IPS-18c (cell line): ENCODE data around the gene CDH4.

ENCODE experiments used
- H3K4me3 ChIP-seq: 2 replicates; pipeline ENCODE4 v1.7.0; 2013; ENCODE audit warnings: low read depth, mild to moderate bottlenecking, low read length, moderate library complexity; ENCODE audit not compliant: insufficient read depth
- H3K9me3 ChIP-seq: one replicate; pipeline ENCODE4 v1.6.1; 2013; ENCODE audit warnings: mild to moderate bottlenecking, low read length, moderate library complexity; ENCODE audit not compliant: control insufficient read depth, insufficient read depth

The CDH4 gene

DNA sequence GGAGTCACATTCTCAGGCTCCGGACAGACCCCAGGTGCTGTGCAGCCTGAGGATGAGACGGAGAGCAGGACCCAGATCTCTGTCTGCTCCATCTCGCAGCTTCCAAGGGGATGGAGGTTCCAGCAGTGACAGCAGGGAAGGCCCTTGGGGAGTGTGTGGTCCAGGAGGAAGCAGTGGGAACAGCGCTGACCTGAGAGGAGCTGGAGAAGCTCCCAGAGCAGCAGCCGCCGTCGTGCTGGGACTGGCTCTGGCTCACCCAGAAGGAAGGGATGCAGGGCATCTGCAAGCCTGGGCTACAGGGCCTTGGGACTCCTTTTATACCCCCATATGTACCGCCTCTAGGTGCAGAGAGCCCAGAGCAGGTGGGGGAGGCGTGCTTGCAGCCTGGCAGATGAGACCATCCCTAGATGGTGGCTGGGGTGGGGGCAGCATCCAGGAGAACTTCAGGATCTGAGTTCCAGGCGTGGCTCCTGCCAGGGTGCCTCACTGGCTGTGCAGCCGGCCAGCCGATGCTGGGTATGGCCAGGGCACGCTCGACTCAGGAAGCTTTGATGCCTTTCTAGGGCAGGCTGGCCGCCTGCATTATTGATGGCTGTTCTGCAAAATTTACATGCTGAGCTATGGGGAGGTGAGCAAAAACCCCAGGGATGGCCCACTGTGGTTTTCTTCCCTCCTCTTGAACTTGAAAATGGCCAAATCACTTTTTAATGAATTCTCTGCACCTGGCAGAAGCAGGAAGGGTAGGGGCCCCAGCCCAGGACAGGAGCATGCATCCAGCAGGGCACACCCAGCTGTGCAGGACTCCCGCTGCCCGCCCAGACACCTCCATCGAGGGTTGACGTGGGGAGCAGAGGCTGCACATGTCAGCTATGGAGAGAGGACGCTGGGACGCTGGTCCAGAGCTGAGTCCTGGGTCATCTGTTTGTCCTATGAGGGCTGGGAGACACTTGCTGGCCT is 634.0 kb downstream of the CDH4 start:
- H3K4me3 ChIP-seq = no peak overlapping the region
- no peaks in the 10 kb centered on the region for H3K9me3 ChIP-seq

DNA sequence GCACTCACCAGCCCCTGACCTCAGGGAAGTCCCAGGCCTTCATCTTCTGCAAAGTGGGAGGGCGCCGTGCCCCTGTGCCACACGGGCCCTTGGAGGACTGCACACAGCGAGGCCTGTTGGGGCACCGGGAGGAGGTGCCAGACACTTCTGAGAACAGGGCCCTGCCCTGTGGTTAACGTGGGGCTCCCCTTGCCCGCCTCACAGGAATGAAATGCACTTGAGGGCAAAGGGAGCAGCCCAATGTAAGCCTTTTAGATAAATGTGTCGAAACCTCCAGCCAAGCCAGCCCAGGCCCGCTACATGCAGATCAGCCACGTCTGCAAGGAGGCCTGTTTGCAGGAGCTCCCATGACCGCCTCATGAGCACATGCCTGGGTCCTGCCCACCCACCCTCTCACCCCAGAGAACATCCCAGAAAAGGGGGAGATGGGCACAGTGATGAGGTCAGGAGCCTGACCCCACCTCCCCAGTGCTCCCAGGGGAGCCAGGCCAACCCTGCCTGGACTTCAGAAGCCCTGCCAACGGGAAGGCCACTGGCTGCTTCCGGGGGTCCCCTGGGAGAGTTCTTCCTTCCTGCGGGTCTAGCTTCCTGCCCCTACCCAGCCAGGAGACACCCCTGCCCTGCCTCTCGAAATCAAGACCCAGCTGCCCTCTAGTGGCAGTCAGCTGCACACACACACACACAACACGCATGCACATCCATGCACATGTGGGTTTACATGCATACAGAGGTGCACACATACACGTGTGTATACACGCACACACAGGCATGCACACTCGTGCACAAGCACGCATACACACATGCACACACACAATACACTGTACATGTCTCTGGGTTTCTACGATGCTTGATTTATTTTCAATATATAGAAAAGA is 634.9 kb downstream of the CDH4 start:
- Histone ChIP-seq H3K4me3 (no peak overlapping the region), H3K9me3 (no peaks in the 10 kb centered on the region)

DNA sequence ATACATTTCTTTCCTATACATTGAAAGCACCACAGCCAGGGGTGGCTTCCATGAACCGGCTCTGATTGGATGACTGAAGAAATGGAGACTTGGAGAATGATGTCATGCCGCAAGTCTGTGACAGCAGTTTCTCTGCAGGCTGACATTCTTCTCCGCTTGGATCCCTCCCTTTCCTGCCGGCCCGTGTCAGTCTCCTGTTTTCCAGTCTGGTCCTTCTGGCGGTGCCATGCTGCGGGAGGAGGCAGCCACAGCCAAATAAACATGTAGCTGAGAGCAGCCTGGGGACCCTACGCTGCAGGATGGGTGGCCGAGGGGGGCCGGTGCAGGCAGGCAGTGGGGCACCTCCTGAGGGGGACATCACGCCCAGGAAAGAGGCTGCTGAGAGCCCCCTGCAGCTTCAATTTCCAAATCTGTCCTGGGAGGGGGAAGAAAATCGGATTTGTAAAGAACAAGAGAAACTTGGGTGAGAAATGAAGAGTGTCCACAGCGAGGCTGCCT is 635.6 kb downstream of the CDH4 start:
- H3K9me3 ChIP-seq = no peaks in the 10 kb centered on the region
- no peak overlapping the region for H3K4me3 ChIP-seq

DNA sequence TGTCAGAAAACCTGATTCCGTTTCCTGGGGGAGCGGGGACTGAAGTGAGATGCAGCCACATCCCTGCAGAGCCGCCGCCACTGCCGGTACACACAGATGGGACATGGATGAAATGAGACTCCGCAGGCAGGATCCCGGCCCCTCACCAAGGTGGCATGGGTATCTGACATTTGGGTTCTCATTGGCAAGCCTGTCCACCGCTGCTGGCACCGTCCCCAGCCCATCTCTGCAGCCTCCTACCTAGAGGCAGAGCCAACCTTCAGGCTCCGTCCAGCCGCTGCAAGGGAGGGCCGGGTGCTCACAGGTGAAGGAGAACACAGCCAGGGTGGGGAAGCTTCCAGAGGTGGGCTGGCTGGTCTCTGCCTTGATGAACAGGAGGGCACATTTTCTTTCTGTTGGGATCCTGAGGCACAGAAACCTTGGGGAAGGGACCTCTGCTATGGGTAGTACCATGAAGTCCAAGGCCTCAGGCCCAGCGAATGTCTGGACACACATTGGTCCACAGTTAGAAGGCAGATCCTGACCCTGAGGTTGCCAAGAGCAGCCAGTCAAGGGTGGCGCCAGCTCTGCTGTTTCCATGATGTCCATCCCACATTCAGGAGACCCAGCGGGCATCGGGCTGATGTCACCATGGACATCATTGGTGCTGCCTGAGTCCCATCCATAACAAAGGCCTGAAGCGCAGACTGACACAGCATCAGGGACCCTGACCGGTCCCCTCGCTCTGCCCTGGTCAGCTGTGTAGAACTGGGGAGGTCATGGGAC is 636.2 kb downstream of the CDH4 start:
- no peaks in the 10 kb centered on the region for H3K9me3 ChIP-seq
- no peak overlapping the region for H3K4me3 ChIP-seq

DNA sequence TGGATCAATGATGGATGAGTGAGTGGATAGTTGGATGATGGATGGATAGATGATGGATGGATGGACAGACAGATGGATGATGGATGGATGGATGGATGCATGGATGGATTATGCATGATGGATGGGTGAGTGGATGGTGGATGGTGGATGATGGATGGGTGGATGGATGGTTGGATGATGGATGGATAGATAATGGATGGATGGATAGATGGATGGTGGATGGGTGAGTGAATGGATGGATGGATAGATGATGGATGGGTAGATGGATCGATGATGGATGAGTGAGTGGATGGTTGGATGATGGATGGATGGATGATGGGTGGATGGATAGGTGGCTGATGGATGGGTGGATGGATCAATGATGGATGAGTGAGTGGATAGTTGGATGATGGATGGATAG is 637.6 kb downstream of the CDH4 start:
- H3K4me3 ChIP-seq = no peak overlapping the region

DNA sequence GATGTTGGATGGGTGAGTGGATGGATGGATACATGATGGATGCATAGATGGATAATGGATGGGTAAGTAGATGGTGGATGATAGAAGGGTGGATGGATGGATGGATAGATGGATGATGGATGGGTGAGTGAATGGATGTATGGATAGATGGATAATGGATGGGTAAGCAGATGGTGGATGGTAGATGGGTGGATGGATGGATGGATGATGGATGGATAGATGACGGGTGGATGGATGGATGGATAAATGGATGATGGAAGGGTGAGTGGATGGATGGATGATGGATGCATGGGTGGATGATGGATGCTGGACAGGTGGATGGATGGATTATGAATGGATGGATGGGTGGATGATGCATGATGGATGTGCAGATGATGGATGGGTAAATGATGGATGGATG is 638.1 kb downstream of the CDH4 start:
- Histone ChIP-seq H3K9me3 (no peaks in the 10 kb centered on the region), H3K4me3 (no peak overlapping the region)

More for the DNA sequence above, 637.6 kb downstream of the CDH4 start:
- H3K9me3 ChIP-seq = no peaks in the 10 kb centered on the region

DNA sequence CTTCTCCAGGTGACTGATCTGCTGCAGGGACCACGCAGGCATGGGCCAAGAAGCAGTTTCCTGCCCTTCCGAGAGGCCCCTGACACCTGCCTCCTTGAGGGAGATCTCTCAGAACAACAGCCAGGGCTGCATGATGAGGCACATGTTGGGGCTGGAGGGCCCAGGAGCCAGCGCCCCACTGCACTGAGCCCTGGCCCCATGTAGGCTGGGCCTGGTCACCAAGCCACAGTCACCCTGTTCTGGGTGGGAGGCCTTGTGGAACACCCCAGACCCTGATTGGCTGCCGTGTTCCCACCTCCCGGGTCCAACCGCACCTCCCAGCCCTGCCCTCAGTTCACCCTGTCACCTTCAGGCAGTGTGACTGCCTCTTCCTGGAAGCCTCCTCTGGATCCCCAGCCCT is 639.4 kb downstream of the CDH4 start:
- no peaks in the 10 kb centered on the region for H3K9me3 ChIP-seq
- no peak overlapping the region for H3K4me3 ChIP-seq

DNA sequence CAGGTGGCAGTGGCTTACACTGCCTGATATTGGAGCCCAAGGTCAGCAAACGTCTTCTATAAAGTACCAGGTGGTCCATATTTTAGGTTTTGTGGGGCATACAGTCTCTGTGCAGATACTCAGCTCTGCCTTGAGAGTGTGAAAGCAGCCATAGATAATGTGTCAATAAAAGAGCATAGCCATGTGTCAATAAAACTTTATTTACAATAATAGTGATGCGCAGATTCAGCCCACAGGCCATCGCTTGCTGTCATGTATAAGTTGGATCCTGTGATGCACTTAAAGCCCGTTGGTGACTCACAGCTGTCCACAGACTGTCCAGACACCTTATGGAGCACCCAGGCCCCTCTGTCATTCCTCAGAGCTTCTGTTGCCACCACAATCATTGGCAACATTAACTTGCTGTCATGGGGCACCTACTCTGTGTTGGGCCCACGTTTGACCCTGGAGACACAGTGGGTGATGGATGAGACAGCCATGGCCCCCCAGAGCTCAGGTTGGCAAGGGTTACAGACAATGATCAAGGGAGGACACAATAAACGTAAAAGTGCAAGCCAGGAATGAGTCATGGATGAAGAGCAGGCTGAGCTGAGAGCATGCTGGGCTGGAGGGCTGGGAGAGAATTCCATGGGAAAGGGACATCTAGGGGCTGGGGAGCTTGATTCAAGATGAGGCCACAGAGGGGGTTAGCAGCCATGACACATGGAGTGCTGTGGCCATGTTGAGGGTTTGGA is 640.0 kb downstream of the CDH4 start:
- H3K4me3 ChIP-seq = no peak overlapping the region
- H3K9me3 ChIP-seq = no peaks in the 10 kb centered on the region

DNA sequence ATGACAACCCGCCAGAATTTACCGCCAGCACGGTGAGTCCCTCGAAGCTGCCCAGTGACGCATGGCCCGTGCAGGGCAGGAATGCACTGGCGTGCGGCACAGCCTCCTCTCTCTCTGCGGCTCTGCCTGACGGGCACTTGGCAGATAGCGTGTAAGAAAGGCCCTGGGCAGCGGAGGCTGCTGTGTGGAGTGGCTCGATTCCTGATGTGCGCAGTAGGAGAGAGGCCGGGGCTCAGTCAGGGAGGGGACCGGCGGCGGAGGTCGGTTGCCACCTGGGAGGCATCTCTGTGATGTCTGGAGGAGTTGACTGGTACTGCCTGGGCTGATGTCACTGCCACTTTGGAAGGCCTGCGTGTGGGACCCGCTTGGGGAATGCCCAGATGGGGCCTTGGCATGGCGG is 643.0 kb downstream of the CDH4 start:
- no peak overlapping the region for H3K4me3 ChIP-seq
- H3K9me3 ChIP-seq = no peaks in the 10 kb centered on the region

DNA sequence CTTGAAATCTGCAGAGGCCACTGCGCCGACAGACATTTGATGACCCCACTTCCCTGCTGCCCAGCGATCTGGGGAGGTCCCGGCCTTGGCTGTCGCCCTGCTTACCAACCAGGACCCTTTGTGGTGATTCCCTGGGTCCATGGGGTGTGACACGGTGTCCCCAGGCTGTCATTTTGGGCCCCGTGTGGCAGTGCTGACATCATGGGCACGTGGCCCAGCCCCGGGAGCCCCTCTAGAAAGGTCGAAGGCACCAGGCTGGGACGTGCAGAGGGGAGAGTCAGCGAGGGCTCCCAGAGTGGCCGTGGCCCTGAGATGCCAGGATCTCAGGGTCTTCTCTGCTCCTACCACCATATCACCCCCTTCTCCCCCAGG is 643.6 kb downstream of the CDH4 start:
- Histone ChIP-seq H3K4me3 (no peak overlapping the region), H3K9me3 (no peaks in the 10 kb centered on the region)

DNA sequence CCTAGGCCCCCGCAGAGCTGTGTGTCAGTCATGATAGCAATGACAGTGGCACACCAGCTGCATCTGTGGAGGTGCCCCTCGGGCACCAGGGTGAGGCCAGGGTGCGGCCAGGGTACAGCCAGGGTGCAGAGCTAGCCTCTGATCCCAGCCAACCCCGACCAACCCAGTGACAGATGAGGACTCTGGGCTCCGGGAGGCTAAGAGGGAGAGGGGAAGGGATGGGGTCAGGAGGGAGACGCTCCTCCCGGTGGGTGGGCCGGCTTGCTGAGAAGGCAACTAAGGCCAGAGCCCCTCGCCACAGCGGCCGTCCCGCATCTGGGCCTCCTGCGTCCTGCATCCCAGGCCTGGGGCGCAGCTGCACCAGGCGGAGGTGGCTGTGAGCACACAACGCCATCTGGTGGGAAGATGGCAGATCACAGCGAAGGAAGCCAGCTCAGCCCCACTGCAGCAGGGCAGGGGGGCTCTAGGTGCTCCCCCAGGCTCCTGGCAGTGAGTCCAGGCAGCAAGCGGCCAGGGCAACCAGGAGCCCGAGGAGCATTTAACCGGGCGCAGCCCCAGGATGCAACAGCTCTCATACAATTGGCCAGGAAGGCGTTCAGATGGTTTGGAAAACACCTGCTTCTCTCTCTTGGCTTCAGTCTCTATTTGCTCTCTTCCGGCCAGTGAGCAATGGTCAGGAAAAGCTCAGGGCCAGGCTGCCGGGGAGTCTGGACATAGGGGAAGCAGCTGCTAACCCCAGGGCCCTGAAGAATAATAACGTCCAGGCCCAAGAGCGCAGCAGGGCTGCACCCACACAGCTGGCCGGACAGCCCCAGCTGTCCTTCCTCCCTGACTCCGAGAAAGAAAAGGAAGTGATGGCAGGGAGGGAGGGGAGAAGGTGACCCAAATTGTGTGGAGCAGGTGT is 644.2 kb downstream of the CDH4 start:
- no peak overlapping the region for H3K4me3 ChIP-seq
- H3K9me3 ChIP-seq = no peaks in the 10 kb centered on the region

DNA sequence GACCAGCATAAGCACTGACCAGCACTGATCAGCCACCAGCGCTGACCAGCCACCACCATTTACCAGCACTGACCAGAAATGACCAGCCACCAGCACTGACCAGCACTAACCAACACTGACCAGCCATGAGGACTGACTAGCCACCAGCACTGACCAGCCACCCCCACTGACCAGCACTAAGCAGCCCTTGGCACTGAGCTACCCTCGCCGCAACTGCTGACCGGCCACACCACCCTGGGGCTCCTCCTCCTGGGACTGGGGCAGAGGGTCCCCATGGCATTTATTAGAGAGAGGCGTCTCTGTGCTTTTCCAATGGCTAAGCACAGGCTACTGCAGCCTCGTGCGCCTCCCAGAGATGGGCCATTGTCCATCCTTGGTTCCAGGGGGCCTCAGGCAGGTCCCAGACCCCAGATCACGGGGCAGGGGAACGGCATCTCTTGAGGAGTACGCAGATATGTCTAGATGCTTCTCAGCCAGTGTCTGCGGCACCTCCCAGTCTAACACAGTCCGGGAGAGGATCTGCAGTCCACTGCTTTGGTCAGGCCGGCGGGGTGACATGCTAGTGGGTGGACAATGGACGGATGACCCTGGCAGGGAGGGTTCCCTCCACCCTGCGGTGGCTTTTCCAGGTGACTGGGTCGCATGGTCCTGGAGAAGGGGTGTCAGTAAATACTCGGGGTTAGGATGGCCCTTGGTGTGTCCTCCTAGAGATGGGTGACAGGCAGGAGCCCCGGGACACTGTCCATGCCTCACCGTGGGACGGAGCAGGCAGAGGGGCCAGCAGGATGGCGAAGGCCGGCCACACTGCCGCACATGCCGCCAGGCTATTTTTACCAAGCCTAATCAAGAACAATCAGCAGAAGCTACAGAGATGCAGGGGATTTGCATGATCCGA is 645.6 kb downstream of the CDH4 start:
- Histone ChIP-seq H3K9me3 (no peaks in the 10 kb centered on the region), H3K4me3 (no peak overlapping the region)

DNA sequence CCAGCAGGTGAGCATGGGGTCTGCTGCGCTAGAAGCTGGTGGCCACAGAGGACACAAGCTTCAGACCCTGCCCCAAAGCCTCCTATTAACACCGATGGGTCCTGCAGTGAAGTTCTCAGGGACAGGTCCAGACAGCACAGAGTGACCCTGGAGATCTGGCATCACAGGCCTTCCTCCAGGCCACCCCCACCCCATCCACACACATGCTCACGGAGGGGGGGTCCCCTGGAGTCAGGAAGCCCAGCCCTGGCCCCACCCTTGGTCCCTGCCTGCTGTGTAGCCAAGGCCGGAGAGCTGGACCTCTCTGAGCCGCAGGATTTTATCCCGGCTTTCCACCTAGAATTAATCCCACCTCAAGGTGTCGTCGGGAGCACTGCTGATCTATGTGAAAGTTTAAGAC is 646.3 kb downstream of the CDH4 start:
- Histone ChIP-seq H3K9me3 (no peaks in the 10 kb centered on the region), H3K4me3 (no peak overlapping the region)

DNA sequence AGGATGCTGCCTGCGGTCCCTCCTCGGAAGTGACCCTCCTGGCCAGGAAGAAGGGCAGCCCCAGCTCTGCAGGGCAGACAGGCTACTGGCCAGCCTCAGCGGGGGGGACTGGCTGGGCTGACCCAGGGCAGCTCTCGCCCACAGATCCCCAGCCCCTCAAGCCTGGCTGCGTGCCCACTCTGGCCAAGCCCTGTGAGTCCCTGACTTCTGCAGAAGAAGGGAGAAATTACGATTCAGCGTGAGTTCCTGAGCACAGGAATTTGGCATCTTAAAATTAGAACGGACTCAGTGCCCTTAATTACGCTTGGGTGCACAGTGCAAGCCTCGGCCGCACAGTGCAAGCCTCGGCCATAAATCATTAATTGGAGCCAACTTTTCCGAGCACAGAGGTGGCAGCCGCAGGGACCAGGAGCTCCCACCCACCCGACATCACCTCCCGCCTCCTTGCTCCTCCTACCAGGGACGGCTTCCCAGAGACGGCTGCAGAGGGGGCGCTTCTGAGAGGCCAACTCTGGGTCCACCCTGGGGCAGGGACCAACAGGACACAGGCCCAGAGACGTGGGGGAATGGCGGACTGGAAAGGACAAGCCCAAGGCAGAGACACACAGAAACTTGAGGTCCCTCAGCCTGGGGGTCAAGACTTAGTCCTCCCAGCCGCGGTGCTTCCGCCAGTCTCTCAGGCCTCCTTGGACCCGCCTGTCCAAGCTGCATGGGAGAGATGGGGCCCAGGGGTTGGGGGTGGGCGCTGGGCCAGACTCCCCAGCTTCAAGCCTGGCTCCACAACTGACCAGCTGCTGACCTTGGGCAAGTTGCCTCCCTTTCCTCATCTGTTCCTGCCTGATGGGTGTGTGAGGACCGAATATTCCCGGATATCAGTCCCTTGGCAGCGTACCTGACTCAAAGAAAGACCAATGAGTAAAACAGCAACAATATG is 648.2 kb downstream of the CDH4 start:
- no peaks in the 10 kb centered on the region for H3K9me3 ChIP-seq
- H3K4me3 ChIP-seq = no peak overlapping the region
